HepG2 (cell line): ENCODE measurements around the gene RALBP1. TPM values are rescaled to one million over a fixed set of nuclear protein-coding genes. Genes with fewer than 3 reads are reported as not detected.

Experiments
- CEBPB ChIP-seq: IDR thresholded peaks from 2 replicates; pipeline ENCODE4 v1.6.1; 2011; ENCODE audit warnings: low read depth, low read length, improper control_type of control experiment, borderline replicate concordance
- DMAP1 ChIP-seq: IDR thresholded peaks from 2 replicates; pipeline ENCODE4 v1.6.1; 2016
- GATAD1 ChIP-seq: IDR thresholded peaks from 2 replicates; pipeline ENCODE4 v1.6.1; 2016; ENCODE audit warnings: missing genetic modification reagents, missing compliant biosample characterization
- HMG20B ChIP-seq: conservative IDR thresholded peaks from 2 replicates; pipeline ENCODE4 v1.6.1; 2016; ENCODE audit warnings: missing genetic modification reagents, missing compliant biosample characterization
- JUND ChIP-seq: sonication (generic); formaldehyde crosslinking; IDR thresholded peaks from 2 replicates; pipeline ENCODE4 v1.8.0; 2022; ENCODE audit warnings: mild to moderate bottlenecking, missing genetic modification reagents
- MYC ChIP-seq: sonication (generic); formaldehyde crosslinking; IDR thresholded peaks from 2 replicates; pipeline ENCODE4 v1.9.0; 2021; ENCODE audit warnings: missing genetic modification reagents, borderline replicate concordance
- RXRB ChIP-seq: IDR thresholded peaks from 2 replicates; pipeline ENCODE4 v1.6.1; 2016; ENCODE audit warnings: borderline replicate concordance, missing genetic modification reagents, missing compliant biosample characterization
- THRA ChIP-seq: sonication (generic); formaldehyde crosslinking; IDR thresholded peaks from 2 replicates; pipeline ENCODE4 v1.4.0; 2020; ENCODE audit warnings: missing genetic modification reagents, borderline replicate concordance
- ZNF331 ChIP-seq: sonication (generic); formaldehyde crosslinking; IDR thresholded peaks from 2 replicates; pipeline ENCODE4 v1.4.0; 2020; ENCODE audit warnings: missing genetic modification reagents
- ZNF432 ChIP-seq: sonication (generic); formaldehyde crosslinking; IDR thresholded peaks from 2 replicates; pipeline ENCODE4 v1.5.0; 2020; ENCODE audit warnings: missing genetic modification reagents, mild to moderate bottlenecking, borderline replicate concordance
- ZNF768 ChIP-seq: sonication (generic); formaldehyde crosslinking; IDR thresholded peaks from 2 replicates; pipeline ENCODE4 v1.4.0; 2020; ENCODE audit warnings: missing genetic modification reagents
- polyA plus RNA-seq, 8 experiments: library from polyadenylated mRNA; depleted of rRNA in 3 of 8; stranded (reverse) in 7 of 8; unstranded in 1 of 8; fragments of >200 nt; fragmentation: Illumina TruSeq in 4 of 8; extraction: Trizol in 4 of 8; gene quantifications; 2 replicates each; pipeline versions ENCODE4 v1.2.1 to v1.2.3, GENCODE V29; 2011 to 2016; ENCODE audit warnings: low read depth in 4 of 8, missing spikeins in 1 of 8, mixed read lengths in 1 of 8; ENCODE audit not compliant: insufficient read depth in 1 of 8
- total RNA-seq, 5 experiments: library from RNA; depleted of rRNA; stranded (reverse); fragments of >200 nt; fragmentation: Illumina TruSeq; extraction: Trizol; gene quantifications; 2 replicates each; pipeline ENCODE4 v1.2.3, GENCODE V29; 2016; ENCODE audit warnings: low read depth in 1 of 5
- TF ChIP-seq, protein P1 (sequence below): sonication (generic); formaldehyde crosslinking; IDR thresholded peaks from 2 replicates; pipeline ENCODE4 v1.4.0; 2020; ENCODE audit warnings: missing genetic modification reagents
- TF ChIP-seq, protein P2 (sequence below): sonication (generic); formaldehyde crosslinking; IDR thresholded peaks from 2 replicates; pipeline ENCODE4 v1.4.0; 2020; ENCODE audit warnings: missing genetic modification reagents, low read depth, mild to moderate bottlenecking, borderline replicate concordance
- TF ChIP-seq, protein P3 (sequence below): sonication (generic); formaldehyde crosslinking; IDR thresholded peaks from 2 replicates; pipeline ENCODE4 v1.9.0; 2021; ENCODE audit warnings: missing genetic modification reagents, mild to moderate bottlenecking, borderline replicate concordance
- TF ChIP-seq, protein P4 (sequence below): sonication (generic); formaldehyde crosslinking; IDR thresholded peaks from 2 replicates; pipeline ENCODE4 v1.5.0; 2020; ENCODE audit warnings: mild to moderate bottlenecking, low read depth, missing genetic modification reagents, borderline replicate concordance

RALBP1 gene
- total and polyA plus RNA-seq, 2 of the 13 experiments (the other 11 are each of a cell fraction or from before 2014, with no cell fraction given), result 24.5 to 33.1 TPM

- TF ChIP-seq CEBPB (peak; percentile 89), RXRB (peak; percentile 53; the same call in 1 of the 2 replicates), ZNF768 (CRISPR knock-in tag) (peak; percentile 63; the same call in 1 of the 2 replicates), ZNF432 (CRISPR knock-in tag) (no peak), DMAP1 (CRISPR knock-in tag) (peak; percentile 43; the same call in 1 of the 2 replicates), MYC (CRISPR knock-in tag) (peak; percentile 23; the same call in 1 of the 2 replicates), THRA (CRISPR knock-in tag) (0 out of 2 replicates have a peak, but pooled peaks have one; percentile 32), HMG20B (CRISPR knock-in tag) (no peak), GATAD1 (peak; percentile 38; the same call in 1 of the 2 replicates), JUND (CRISPR knock-in tag) (0 out of 2 replicates have a peak, but pooled peaks have one; percentile 26), ZNF331 (CRISPR knock-in tag) (peak; percentile 78; the same call in 1 of the 2 replicates)
- TF ChIP-seq, protein P1, sequence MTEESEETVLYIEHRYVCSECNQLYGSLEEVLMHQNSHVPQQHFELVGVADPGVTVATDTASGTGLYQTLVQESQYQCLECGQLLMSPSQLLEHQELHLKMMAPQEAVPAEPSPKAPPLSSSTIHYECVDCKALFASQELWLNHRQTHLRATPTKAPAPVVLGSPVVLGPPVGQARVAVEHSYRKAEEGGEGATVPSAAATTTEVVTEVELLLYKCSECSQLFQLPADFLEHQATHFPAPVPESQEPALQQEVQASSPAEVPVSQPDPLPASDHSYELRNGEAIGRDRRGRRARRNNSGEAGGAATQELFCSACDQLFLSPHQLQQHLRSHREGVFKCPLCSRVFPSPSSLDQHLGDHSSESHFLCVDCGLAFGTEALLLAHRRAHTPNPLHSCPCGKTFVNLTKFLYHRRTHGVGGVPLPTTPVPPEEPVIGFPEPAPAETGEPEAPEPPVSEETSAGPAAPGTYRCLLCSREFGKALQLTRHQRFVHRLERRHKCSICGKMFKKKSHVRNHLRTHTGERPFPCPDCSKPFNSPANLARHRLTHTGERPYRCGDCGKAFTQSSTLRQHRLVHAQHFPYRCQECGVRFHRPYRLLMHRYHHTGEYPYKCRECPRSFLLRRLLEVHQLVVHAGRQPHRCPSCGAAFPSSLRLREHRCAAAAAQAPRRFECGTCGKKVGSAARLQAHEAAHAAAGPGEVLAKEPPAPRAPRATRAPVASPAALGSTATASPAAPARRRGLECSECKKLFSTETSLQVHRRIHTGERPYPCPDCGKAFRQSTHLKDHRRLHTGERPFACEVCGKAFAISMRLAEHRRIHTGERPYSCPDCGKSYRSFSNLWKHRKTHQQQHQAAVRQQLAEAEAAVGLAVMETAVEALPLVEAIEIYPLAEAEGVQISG (CRISPR knock-in tag), result peak; percentile 41; the same call in 1 of the 2 replicates
- TF ChIP-seq, protein P2, sequence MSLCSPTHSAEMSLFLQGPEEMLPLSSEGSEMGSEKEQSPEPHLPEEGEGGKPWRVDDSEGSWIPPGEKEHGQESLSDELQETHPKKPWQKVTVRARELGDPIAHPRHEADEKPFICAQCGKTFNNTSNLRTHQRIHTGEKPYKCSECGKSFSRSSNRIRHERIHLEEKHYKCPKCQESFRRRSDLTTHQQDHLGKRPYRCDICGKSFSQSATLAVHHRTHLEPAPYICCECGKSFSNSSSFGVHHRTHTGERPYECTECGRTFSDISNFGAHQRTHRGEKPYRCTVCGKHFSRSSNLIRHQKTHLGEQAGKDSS (CRISPR knock-in tag), result no peak
- TF ChIP-seq, protein P3, sequence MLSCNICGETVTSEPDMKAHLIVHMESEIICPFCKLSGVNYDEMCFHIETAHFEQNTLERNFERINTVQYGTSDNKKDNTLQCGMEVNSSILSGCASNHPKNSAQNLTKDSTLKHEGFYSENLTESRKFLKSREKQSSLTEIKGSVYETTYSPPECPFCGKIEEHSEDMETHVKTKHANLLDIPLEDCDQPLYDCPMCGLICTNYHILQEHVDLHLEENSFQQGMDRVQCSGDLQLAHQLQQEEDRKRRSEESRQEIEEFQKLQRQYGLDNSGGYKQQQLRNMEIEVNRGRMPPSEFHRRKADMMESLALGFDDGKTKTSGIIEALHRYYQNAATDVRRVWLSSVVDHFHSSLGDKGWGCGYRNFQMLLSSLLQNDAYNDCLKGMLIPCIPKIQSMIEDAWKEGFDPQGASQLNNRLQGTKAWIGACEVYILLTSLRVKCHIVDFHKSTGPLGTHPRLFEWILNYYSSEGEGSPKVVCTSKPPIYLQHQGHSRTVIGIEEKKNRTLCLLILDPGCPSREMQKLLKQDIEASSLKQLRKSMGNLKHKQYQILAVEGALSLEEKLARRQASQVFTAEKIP (CRISPR knock-in tag), result no peak
- TF ChIP-seq, protein P4, sequence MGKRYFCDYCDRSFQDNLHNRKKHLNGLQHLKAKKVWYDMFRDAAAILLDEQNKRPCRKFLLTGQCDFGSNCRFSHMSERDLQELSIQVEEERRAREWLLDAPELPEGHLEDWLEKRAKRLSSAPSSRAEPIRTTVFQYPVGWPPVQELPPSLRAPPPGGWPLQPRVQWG (CRISPR knock-in tag), result no peak
Measured at GRCh38 chr18:9535430-9535991, 60.2 kb downstream of the RALBP1 start (continued).
